H1 (cell line): Measurements from ENCODE around the gene ADH1A.

ENCODE experiments used
- BRCA1 ChIP-seq: IDR thresholded peaks from 2 replicates; pipeline ENCODE4 v1.6.1; 2012; ENCODE audit warnings: low read depth, low read length, improper control_type of control experiment
- CBX8 ChIP-seq: fragments of 300-800, 300-1000 bp; sonication (generic); IDR thresholded peaks from 2 replicates; pipeline ENCODE4 v1.7.1; 2016; ENCODE audit warnings: low read depth, low read length, borderline replicate concordance
- CHD1 ChIP-seq: IDR thresholded peaks from 2 replicates; pipeline ENCODE4 v1.6.1; 2012; ENCODE audit warnings: low read depth, low read length, improper control_type of control experiment
- CTCF ChIP-seq, 3 experiments: IDR thresholded peaks; 1 replicate in 2 of 3; 2 replicates in 1 of 3; pipeline versions ENCODE4 v1.5.1 to v1.6.1; 2011; ENCODE audit warnings: low read length in 3 of 3, mild to moderate bottlenecking in 3 of 3, inconsistent platforms in 2 of 3, low read depth in 1 of 3, moderate library complexity in 1 of 3; ENCODE audit not compliant: insufficient read depth in 1 of 3; ENCODE audit errors: control extremely low read depth in 1 of 3
- EGR1 ChIP-seq: IDR thresholded peaks from 2 replicates; pipeline ENCODE4 v1.6.1; 2011; ENCODE audit warnings: low read depth, low read length, borderline replicate concordance
- EP300 ChIP-seq, 2 experiments: IDR thresholded peaks; 1 replicate in 1 of 2; 2 replicates in 1 of 2; pipeline ENCODE4 v1.6.1; 2011 to 2012; ENCODE audit warnings: low read depth in 2 of 2, low read length in 2 of 2, mild to moderate bottlenecking in 2 of 2, borderline replicate concordance in 1 of 2, inconsistent platforms in 1 of 2, moderate library complexity in 1 of 2
- RAD21 ChIP-seq, 2 experiments: IDR thresholded peaks in 1 of 2; conservative IDR thresholded peaks in 1 of 2; 2 replicates each; pipeline ENCODE4 v1.6.1; 2011; ENCODE audit warnings: low read depth in 2 of 2, low read length in 2 of 2, improper control_type of control experiment in 1 of 2, inconsistent platforms in 1 of 2, mild to moderate bottlenecking in 1 of 2, moderate library complexity in 1 of 2
- SIN3A ChIP-seq, 2 experiments: IDR thresholded peaks in 1 of 2; conservative IDR thresholded peaks in 1 of 2; 2 replicates each; pipeline ENCODE4 v1.6.1; 2011 to 2012; ENCODE audit warnings: low read length in 2 of 2, improper control_type of control experiment in 1 of 2, low read depth in 1 of 2, mild to moderate bottlenecking in 1 of 2
- TBP ChIP-seq: IDR thresholded peaks from 2 replicates; pipeline ENCODE4 v1.6.1; 2011; ENCODE audit warnings: low read depth, low read length, improper control_type of control experiment
- USF2 ChIP-seq: IDR thresholded peaks from 2 replicates; pipeline ENCODE4 v1.6.1; 2011; ENCODE audit warnings: low read length, improper control_type of control experiment
- ZNF274 ChIP-seq: IDR thresholded peaks from 2 replicates; pipeline ENCODE4 v1.7.0; 2012; ENCODE audit warnings: low read length, borderline replicate concordance; ENCODE audit errors: extremely low read depth

GRCh38 chr4:99264927-99265326, 25.9 kb downstream of the ADH1A start:
- TF ChIP-seq TBP (no peak), SIN3A (conservative IDR thresholded peaks at IDR 0.05 in 1 of 2, IDR thresholded peaks at IDR 0.05 in 1 of 2; ENCODE audit: low read depth in 1 of 2, low read length in 2 of 2) (no peak), CTCF (IDR thresholded peaks at IDR 0.05; ENCODE audit: control extremely low read depth in 1 of 3, insufficient read depth in 1 of 3, low read depth in 1 of 3, low read length in 3 of 3) (no peak), EGR1 (no peak), CHD1 (no peak), CBX8 (no peak), EP300 (IDR thresholded peaks at IDR 0.05; ENCODE audit: borderline replicate concordance in 1 of 2, low read depth in 2 of 2, low read length in 2 of 2) (no peak), USF2 (no peak), RAD21 (IDR thresholded peaks at IDR 0.05 in 1 of 2, conservative IDR thresholded peaks at IDR 0.05 in 1 of 2; ENCODE audit: low read depth in 2 of 2, low read length in 2 of 2) (no peak), ZNF274 (no peak), BRCA1 (no peak)
